ENCODE results near the gene ZFP64. TPM values are rescaled to one million over a fixed set of nuclear protein-coding genes. Genes with fewer than 3 reads are reported as not detected.

The ZFP64 gene
- total RNA-seq, 2 experiments from 2014 or later = 2.5 to 3.2 TPM

- no peaks in the 10 kb centered on the region for H3K4me1 ChIP-seq (ENCODE audit: insufficient read depth, low read length)
- no peaks in the 10 kb centered on the region for H3K27me3 ChIP-seq (ENCODE audit: control insufficient read depth in 1 of 2, insufficient read depth in 2 of 2, low read length in 2 of 2)
- TF ChIP-seq CTCF (IDR thresholded peaks at IDR 0.05) = no peak
- ChIA-PET CTCF (no interaction called here), POLR2A (no interaction called here)
- peaks cover 3% of the 10 kb centered on the region for H3K36me3 ChIP-seq (ENCODE audit: insufficient read depth, low read length)
- Mint-ChIP-seq H3K4me3 (no peak overlapping the region), H3K27me3 (no peaks in the 10 kb centered on the region), H3K9me3 (no peaks in the 10 kb centered on the region), H3K27ac (no peak overlapping the region), H3K36me3 (ENCODE audit: low read depth) (peaks cover 50% of the 10 kb centered on the region), H3K4me1 (ENCODE audit: low read depth) (no peaks in the 10 kb centered on the region)
- no peak overlapping the region for H3K4me3 ChIP-seq (ENCODE audit: low read length)
- ATAC-seq (ENCODE audit: poor library complexity) (no peak), DNase-seq (no peak)
- H3K9me3 ChIP-seq (ENCODE audit: control insufficient read depth in 1 of 2, insufficient read depth in 1 of 2, low read length in 2 of 2) = no peaks in the 10 kb centered on the region
- intact Hi-C loops (cut with DNase I, micrococcal nuclease) = no loop called here
- H3K27ac ChIP-seq (ENCODE audit: low read depth in 1 of 2, low read length in 2 of 2) = no peak overlapping the region
Observed at GRCh38 chr20:52175840-52176239, 15.7 kb downstream of the ZFP64 start.

GRCh38 chr20:52172392-52173047, 19.1 kb downstream of the ZFP64 start:
- Histone ChIP-seq H3K27me3 (ENCODE audit: control insufficient read depth in 1 of 2, insufficient read depth in 2 of 2, low read length in 2 of 2) (no peaks in the 10 kb centered on the region), H3K4me3 (ENCODE audit: low read length) (no peak overlapping the region), H3K9me3 (ENCODE audit: control insufficient read depth in 1 of 2, insufficient read depth in 1 of 2, low read length in 2 of 2) (no peaks in the 10 kb centered on the region), H3K27ac (ENCODE audit: low read depth in 1 of 2, low read length in 2 of 2) (no peak overlapping the region), H3K4me1 (ENCODE audit: insufficient read depth, low read length) (no peaks in the 10 kb centered on the region), H3K36me3 (ENCODE audit: insufficient read depth, low read length) (no peaks in the 10 kb centered on the region)
- H3K4me1 Mint-ChIP-seq (ENCODE audit: low read depth) = no peaks in the 10 kb centered on the region
- DNase-seq (no peak), ATAC-seq (ENCODE audit: poor library complexity) (no peak)
- H3K27ac Mint-ChIP-seq = no peak overlapping the region
- ChIA-PET CTCF (no interaction called here), POLR2A (no interaction called here)
- peaks cover 53% of the 10 kb centered on the region for H3K36me3 Mint-ChIP-seq (ENCODE audit: low read depth)
- no peaks in the 10 kb centered on the region for H3K9me3 Mint-ChIP-seq
- no peaks in the 10 kb centered on the region for H3K27me3 Mint-ChIP-seq
- TF ChIP-seq CTCF (IDR thresholded peaks at IDR 0.05) = no peak
- intact Hi-C loops (cut with DNase I, micrococcal nuclease) = no loop called here
- H3K4me3 Mint-ChIP-seq = no peak overlapping the region

GRCh38 chr20:52171025-52171424, 20.6 kb downstream of the ZFP64 start:
- intact Hi-C loops (cut with DNase I, micrococcal nuclease) = no loop called here
- peaks cover 0 to 4% of the 10 kb centered on the region in 2 experiments for H3K9me3 ChIP-seq (ENCODE audit: control insufficient read depth in 1 of 2, insufficient read depth in 1 of 2, low read length in 2 of 2)
- H3K27me3 ChIP-seq (ENCODE audit: control insufficient read depth in 1 of 2, insufficient read depth in 2 of 2, low read length in 2 of 2) = no peaks in the 10 kb centered on the region
- no peaks in the 10 kb centered on the region for H3K4me1 ChIP-seq (ENCODE audit: insufficient read depth, low read length)
- H3K27ac ChIP-seq (ENCODE audit: low read depth in 1 of 2, low read length in 2 of 2) = no peak overlapping the region
- no peak for DNase-seq
- no peaks in the 10 kb centered on the region for H3K36me3 ChIP-seq (ENCODE audit: insufficient read depth, low read length)
- no peak overlapping the region for H3K4me3 ChIP-seq (ENCODE audit: low read length)
- Mint-ChIP-seq H3K27ac (no peak overlapping the region), H3K4me1 (ENCODE audit: low read depth) (no peaks in the 10 kb centered on the region), H3K27me3 (no peaks in the 10 kb centered on the region), H3K4me3 (no peak overlapping the region), H3K36me3 (ENCODE audit: low read depth) (peaks cover 63% of the 10 kb centered on the region), H3K9me3 (no peaks in the 10 kb centered on the region)
- no peak for ATAC-seq (ENCODE audit: poor library complexity)
- ChIA-PET POLR2A (no interaction called here), CTCF (no interaction called here)
- no peak for TF ChIP-seq CTCF (IDR thresholded peaks at IDR 0.05)

All from CD4-positive, alpha-beta T cell (primary cell).